ENCODE measurements around the gene ZRANB3.
"Not testable (repeated sequence)": the region's sequence is repeated elsewhere in the genome, so short reads cannot be mapped to it uniquely, and the experiment has no call there.

The ZRANB3 gene

GRCh38 chr2:135510577-135510976, 20.4 kb downstream of the ZRANB3 start:
- TF ChIP-seq CTCF (IDR thresholded peaks at IDR 0.05): no peak
- Histone ChIP-seq H3K36me3 (no peaks in the 10 kb centered on the region), H3K9me3 (no peaks in the 10 kb centered on the region)

GRCh38 chr2:135504811-135505210, 26.2 kb downstream of the ZRANB3 start:
- no peak for TF ChIP-seq CTCF (IDR thresholded peaks at IDR 0.05)
- Histone ChIP-seq H3K4me1 (ENCODE audit: control insufficient read depth in 1 of 2, insufficient read depth in 1 of 2, low read depth in 1 of 2, low read length in 1 of 2) (no peaks in the 10 kb centered on the region), H3K27me3 (no peaks in the 10 kb centered on the region), H3K4me3 (ENCODE audit: low read depth in 1 of 2, low read length in 1 of 2) (no peak overlapping the region), H3K9me3 (no peaks in the 10 kb centered on the region), H3K36me3 (no peaks in the 10 kb centered on the region), H3K27ac (no peak overlapping the region)

More at GRCh38 chr2:135510577-135510976, 20.4 kb downstream of the ZRANB3 start:
- no peak overlapping the region for H3K27ac ChIP-seq
- H3K27me3 ChIP-seq: no peaks in the 10 kb centered on the region
- H3K4me3 ChIP-seq (ENCODE audit: low read depth in 1 of 2, low read length in 1 of 2): no peak overlapping the region
- no peaks in the 10 kb centered on the region for H3K4me1 ChIP-seq (ENCODE audit: control insufficient read depth in 1 of 2, insufficient read depth in 1 of 2, low read depth in 1 of 2, low read length in 1 of 2)

- H3K4me1 ChIP-seq (ENCODE audit: control insufficient read depth in 1 of 2, insufficient read depth in 1 of 2, low read depth in 1 of 2, low read length in 1 of 2); H3K27ac ChIP-seq; H3K4me3 ChIP-seq (ENCODE audit: low read depth in 1 of 2, low read length in 1 of 2); H3K36me3 ChIP-seq; H3K27me3 ChIP-seq: not testable (repeated sequence)
- peaks cover 16% of the 10 kb centered on the region for H3K9me3 ChIP-seq
Measured at GRCh38 chr2:135498588-135498987, 32.4 kb downstream of the ZRANB3 start.

GRCh38 chr2:135494917-135495316, 36.1 kb downstream of the ZRANB3 start:
- no peak overlapping the region for H3K4me3 ChIP-seq (ENCODE audit: low read depth in 1 of 2, low read length in 1 of 2)
- no peaks in the 10 kb centered on the region for H3K27me3 ChIP-seq
- no peak for TF ChIP-seq CTCF (IDR thresholded peaks at IDR 0.05)
- no peaks in the 10 kb centered on the region for H3K36me3 ChIP-seq
- H3K27ac ChIP-seq: no peak overlapping the region
- no peaks in the 10 kb centered on the region for H3K4me1 ChIP-seq (ENCODE audit: control insufficient read depth in 1 of 2, insufficient read depth in 1 of 2, low read depth in 1 of 2, low read length in 1 of 2)
- H3K9me3 ChIP-seq: peaks cover 16% of the 10 kb centered on the region

GRCh38 chr2:135494503-135494902, 36.5 kb downstream of the ZRANB3 start:
- Histone ChIP-seq H3K9me3 (peaks cover 16% of the 10 kb centered on the region), H3K27me3 (no peaks in the 10 kb centered on the region), H3K36me3 (no peaks in the 10 kb centered on the region), H3K4me1 (ENCODE audit: control insufficient read depth in 1 of 2, insufficient read depth in 1 of 2, low read depth in 1 of 2, low read length in 1 of 2) (no peaks in the 10 kb centered on the region), H3K4me3 (ENCODE audit: low read depth in 1 of 2, low read length in 1 of 2) (no peak overlapping the region), H3K27ac (no peak overlapping the region)
- no peak for TF ChIP-seq CTCF (IDR thresholded peaks at IDR 0.05)

GRCh38 chr2:135490376-135490775, 40.6 kb downstream of the ZRANB3 start:
- Histone ChIP-seq H3K27me3 (no peaks in the 10 kb centered on the region), H3K27ac (no peak overlapping the region), H3K4me1 (ENCODE audit: control insufficient read depth in 1 of 2, insufficient read depth in 1 of 2, low read depth in 1 of 2, low read length in 1 of 2) (no peaks in the 10 kb centered on the region), H3K36me3 (no peaks in the 10 kb centered on the region), H3K9me3 (no peaks in the 10 kb centered on the region), H3K4me3 (ENCODE audit: low read depth in 1 of 2, low read length in 1 of 2) (no peak overlapping the region)
- TF ChIP-seq CTCF (IDR thresholded peaks at IDR 0.05): no peak
